Upper lobe of left lung (tissue), 6 donors: ENCODE data around the gene ATG7. TPM values are rescaled to one million over a fixed set of nuclear protein-coding genes. Genes with fewer than 3 reads are reported as not detected.

Source experiments
- ATAC-seq, 2 donors: fragments of 200-7000 bp; cut with Tn5 transposase; one replicate each; pipeline ENCODE4 v1.9.1; 2022; ENCODE audit warnings: mild to moderate bottlenecking in 2 of 2, moderate library complexity in 2 of 2; ENCODE audit not compliant: low FRiP score in 2 of 2
- DNase-seq, 2 donors: peaks; one replicate each; pipeline ENCODE4 v3.0.0-alpha.2; 2019 to 2020
- H3K27ac ChIP-seq, 4 donors: fragments of 200-600 bp; sonication (generic); one replicate each; pipeline ENCODE4 v1.5.1; 2016 to 2019
- H3K27me3 ChIP-seq, 4 donors: fragments of 200-600 bp; sonication (generic); one replicate each; pipeline ENCODE4 v1.5.1; 2017 to 2019
- H3K36me3 ChIP-seq, 4 donors: fragments of 200-600 bp; sonication (generic); one replicate each; pipeline ENCODE4 v1.5.1; 2016 to 2019
- H3K4me1 ChIP-seq, 4 donors: fragments of 200-600 bp; sonication (generic); one replicate each; pipeline ENCODE4 v1.5.1; 2018 to 2019
- H3K4me3 ChIP-seq, 4 donors: fragments of 200-600 bp; sonication (generic); one replicate each; pipeline ENCODE4 v1.5.1; 2017 to 2019; ENCODE audit warnings: mild to moderate bottlenecking in 2 of 4, moderate library complexity in 1 of 4
- H3K9me3 ChIP-seq, 4 donors: fragments of 200-600 bp; sonication (generic); one replicate each; pipeline ENCODE4 v1.5.1; 2018 to 2019
- EP300 ChIP-seq, 4 donors: sonication (generic); formaldehyde crosslinking; IDR thresholded peaks; one replicate each; pipeline ENCODE4 v1.5.1; 2017; ENCODE audit warnings: antibody characterized with exemption in 4 of 4, control low read depth in 2 of 4
- POLR2A ChIP-seq, 4 donors: fragments of 450-650 bp; IDR thresholded peaks; one replicate each; pipeline ENCODE4 v1.5.1; 2016 to 2017; ENCODE audit warnings: antibody characterized with exemption in 4 of 4, mild to moderate bottlenecking in 2 of 4
- POLR2AphosphoS5 ChIP-seq, 2 donors: sonication (generic); formaldehyde crosslinking; IDR thresholded peaks; one replicate each; pipeline ENCODE4 v1.5.1; 2017; ENCODE audit warnings: antibody characterized with exemption in 2 of 2
- WGBS, 2 donors: methylation state at CpG; one replicate each; pipeline ENCODE4 v1.1.5; 2017 to 2018; 5-methylcytosine and 5-hydroxymethylcytosine counted together
- total RNA-seq, 6 donors: library from RNA; depleted of rRNA in 4 of 6; stranded (reverse); fragments of >200 nt in 4 of 6; gene quantifications; one replicate each; pipeline versions ENCODE4 v1.1.0 to v1.2.1, GENCODE V29; 2016 to 2021
- TF ChIP-seq, protein P1 (sequence below), 6 experiments: fragments of 450-650 bp in 4 of 6; fragments of 200-600 bp in 2 of 6; sonication (generic) in 2 of 6; IDR thresholded peaks; one replicate each; pipeline ENCODE4 v1.5.1; 2016 to 2019; ENCODE audit warnings: antibody characterized with exemption in 6 of 6
- donor health status: DM: no; HTN: no; CAD: no; lungs with moderate emphysema.
- donor health status: DM: no; HTN: yes; CAD: no; lungs with severe emphysema.

ATG7 gene
- total RNA-seq, 6 donors from 2014 or later: 52.4 to 195 (median 74.1) TPM

- no peaks in the 10 kb centered on the region for H3K27me3 ChIP-seq
- no peak for ATAC-seq
- 89 to 90% methylated on average over 12 to 16 of the region's 17 CpGs for WGBS, 2 donors
- TF ChIP-seq, protein P1, sequence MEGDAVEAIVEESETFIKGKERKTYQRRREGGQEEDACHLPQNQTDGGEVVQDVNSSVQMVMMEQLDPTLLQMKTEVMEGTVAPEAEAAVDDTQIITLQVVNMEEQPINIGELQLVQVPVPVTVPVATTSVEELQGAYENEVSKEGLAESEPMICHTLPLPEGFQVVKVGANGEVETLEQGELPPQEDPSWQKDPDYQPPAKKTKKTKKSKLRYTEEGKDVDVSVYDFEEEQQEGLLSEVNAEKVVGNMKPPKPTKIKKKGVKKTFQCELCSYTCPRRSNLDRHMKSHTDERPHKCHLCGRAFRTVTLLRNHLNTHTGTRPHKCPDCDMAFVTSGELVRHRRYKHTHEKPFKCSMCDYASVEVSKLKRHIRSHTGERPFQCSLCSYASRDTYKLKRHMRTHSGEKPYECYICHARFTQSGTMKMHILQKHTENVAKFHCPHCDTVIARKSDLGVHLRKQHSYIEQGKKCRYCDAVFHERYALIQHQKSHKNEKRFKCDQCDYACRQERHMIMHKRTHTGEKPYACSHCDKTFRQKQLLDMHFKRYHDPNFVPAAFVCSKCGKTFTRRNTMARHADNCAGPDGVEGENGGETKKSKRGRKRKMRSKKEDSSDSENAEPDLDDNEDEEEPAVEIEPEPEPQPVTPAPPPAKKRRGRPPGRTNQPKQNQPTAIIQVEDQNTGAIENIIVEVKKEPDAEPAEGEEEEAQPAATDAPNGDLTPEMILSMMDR (IDR thresholded peaks at IDR 0.05): no peak
- TF ChIP-seq EP300 (IDR thresholded peaks at IDR 0.05) (no peak), POLR2AphosphoS5 (IDR thresholded peaks at IDR 0.05) (no peak), POLR2A (IDR thresholded peaks at IDR 0.05) (no peak)
- no peak overlapping the region for H3K27ac ChIP-seq
- peaks cover 0 to 59% (median 36%) of the 10 kb centered on the region in 4 donors for H3K36me3 ChIP-seq
- peaks cover 33 to 67% (median 40%) of the 10 kb centered on the region in 4 donors for H3K4me1 ChIP-seq
- DNase-seq: peak in 1 of 2 donors; percentile 50
- H3K9me3 ChIP-seq: no peaks in the 10 kb centered on the region
- no peak overlapping the region for H3K4me3 ChIP-seq
Measured at GRCh38 chr3:11558411-11558903, 286.3 kb downstream of the ATG7 start.

GRCh38 chr3:11558918-11559815, 287.0 kb downstream of the ATG7 start:
- peaks cover 0 to 65% (median 37%) of the 10 kb centered on the region in 4 donors for H3K36me3 ChIP-seq
- DNase-seq (peak in 1 of 2 donors; percentile 78), ATAC-seq (no peak)
- no peaks in the 10 kb centered on the region for H3K9me3 ChIP-seq
- peak overlapping the region; percentile 24 to 45 (median 37) for H3K27ac ChIP-seq
- H3K4me1 ChIP-seq: peaks cover 26 to 60% (median 33%) of the 10 kb centered on the region in 4 donors
- no peak for TF ChIP-seq POLR2A (IDR thresholded peaks at IDR 0.05)
- no peak for TF ChIP-seq EP300 (IDR thresholded peaks at IDR 0.05)
- TF ChIP-seq, protein P1 (IDR thresholded peaks at IDR 0.05): no peak
- TF ChIP-seq POLR2AphosphoS5 (IDR thresholded peaks at IDR 0.05): no peak
- H3K27me3 ChIP-seq: no peaks in the 10 kb centered on the region
- 84 to 86% methylated on average over 30 to 37 of the region's 37 CpGs for WGBS, 2 donors
- no peak overlapping the region for H3K4me3 ChIP-seq

DNA sequence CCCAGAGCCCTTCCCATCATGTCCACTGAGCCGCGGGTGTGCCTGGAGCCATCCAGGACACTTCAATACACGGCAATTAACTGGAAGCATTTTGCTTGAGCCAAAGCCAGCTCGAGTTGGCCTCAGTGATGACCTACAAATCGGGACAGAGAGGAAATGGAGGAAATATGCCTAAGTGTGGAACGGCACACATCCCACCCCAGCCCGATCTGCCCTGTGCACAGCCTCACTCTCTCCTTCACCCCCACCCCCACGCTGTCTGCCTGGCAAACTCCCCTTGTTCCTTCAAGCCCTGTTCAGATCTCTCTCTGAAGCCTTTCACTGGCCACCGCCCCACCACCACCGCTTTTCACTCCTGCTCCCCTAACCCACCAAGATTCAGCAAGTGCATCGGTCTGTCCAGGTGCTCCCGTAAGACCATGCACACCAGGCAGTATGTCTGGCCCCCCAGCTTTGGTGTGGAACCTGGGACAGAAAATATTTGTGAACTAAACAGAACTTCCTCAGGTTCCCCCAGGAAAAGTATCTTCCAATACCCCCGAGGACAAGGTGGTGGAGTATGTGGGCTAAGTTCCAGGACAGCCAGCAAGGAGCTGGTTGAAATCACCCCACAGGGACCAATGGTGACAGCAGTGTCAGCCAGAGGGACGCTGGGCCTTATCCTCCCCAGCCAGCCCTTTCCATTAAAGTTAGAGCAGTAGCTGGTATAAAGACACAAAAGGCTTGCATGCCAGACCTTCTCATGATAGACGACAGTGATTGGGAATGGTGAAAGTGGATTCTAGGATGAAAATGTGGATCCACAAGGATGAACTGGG, 287.8 kb downstream of the ATG7 start:
- ATAC-seq (no peak), DNase-seq (no peak)
- 65 to 68% methylated on average over 15 of the region's 15 CpGs for WGBS, 2 donors
- H3K36me3 ChIP-seq: peaks cover 0 to 69% (median 39%) of the 10 kb centered on the region in 4 donors
- no peaks in the 10 kb centered on the region for H3K27me3 ChIP-seq
- peaks cover 23 to 52% (median 28%) of the 10 kb centered on the region in 4 donors for H3K4me1 ChIP-seq
- no peaks in the 10 kb centered on the region for H3K9me3 ChIP-seq
- H3K27ac ChIP-seq: peak overlapping the region; percentile 24 to 45 (median 37)
- H3K4me3 ChIP-seq: no peak overlapping the region
- TF ChIP-seq POLR2A (IDR thresholded peaks at IDR 0.05) (no peak), POLR2AphosphoS5 (IDR thresholded peaks at IDR 0.05) (no peak), EP300 (IDR thresholded peaks at IDR 0.05) (no peak)
- TF ChIP-seq, protein P1 (IDR thresholded peaks at IDR 0.05): no peak

- no peak for ATAC-seq
- TF ChIP-seq POLR2A (IDR thresholded peaks at IDR 0.05): no peak
- no peak for TF ChIP-seq EP300 (IDR thresholded peaks at IDR 0.05)
- no peak for TF ChIP-seq POLR2AphosphoS5 (IDR thresholded peaks at IDR 0.05)
- TF ChIP-seq, protein P1 (IDR thresholded peaks at IDR 0.05): no peak
- DNase-seq: no peak
- Histone ChIP-seq H3K4me3 (no peak overlapping the region), H3K4me1 (peaks cover 17 to 45% (median 25%) of the 10 kb centered on the region in 4 donors), H3K27me3 (no peaks in the 10 kb centered on the region), H3K9me3 (no peaks in the 10 kb centered on the region), H3K27ac (peak overlapping the region in 3 of 4 donors; percentile 35 to 53 (median 45)), H3K36me3 (peaks cover 0 to 68% (median 37%) of the 10 kb centered on the region in 4 donors)
- whole genome bisulfite sequencing, 2 donors: 88 to 92% methylated on average over 12 of the region's 12 CpGs
Measured at GRCh38 chr3:11560746-11561145, 288.5 kb downstream of the ATG7 start.
